Choroid plexus epithelial cell (primary cell): ENCODE data around the gene CYTH1.

Experiments used
- DNase-seq: peaks from one replicate; pipeline ENCODE4 v3.0.0-alpha.2; 2010; ENCODE audit warnings: low read depth
- H3K4me3 ChIP-seq: 2 replicates; pipeline ENCODE4 v1.5.1; 2011; ENCODE audit warnings: low read depth, mild to moderate bottlenecking, control low read depth, low read length, moderate library complexity
- TF ChIP-seq, protein P1 (sequence below): conservative IDR thresholded peaks from 2 replicates; pipeline ENCODE4 v1.5.1; 2011; ENCODE audit warnings: low read depth, mild to moderate bottlenecking, control low read depth, inconsistent platforms, low read length, moderate library complexity

CYTH1 gene

DNA sequence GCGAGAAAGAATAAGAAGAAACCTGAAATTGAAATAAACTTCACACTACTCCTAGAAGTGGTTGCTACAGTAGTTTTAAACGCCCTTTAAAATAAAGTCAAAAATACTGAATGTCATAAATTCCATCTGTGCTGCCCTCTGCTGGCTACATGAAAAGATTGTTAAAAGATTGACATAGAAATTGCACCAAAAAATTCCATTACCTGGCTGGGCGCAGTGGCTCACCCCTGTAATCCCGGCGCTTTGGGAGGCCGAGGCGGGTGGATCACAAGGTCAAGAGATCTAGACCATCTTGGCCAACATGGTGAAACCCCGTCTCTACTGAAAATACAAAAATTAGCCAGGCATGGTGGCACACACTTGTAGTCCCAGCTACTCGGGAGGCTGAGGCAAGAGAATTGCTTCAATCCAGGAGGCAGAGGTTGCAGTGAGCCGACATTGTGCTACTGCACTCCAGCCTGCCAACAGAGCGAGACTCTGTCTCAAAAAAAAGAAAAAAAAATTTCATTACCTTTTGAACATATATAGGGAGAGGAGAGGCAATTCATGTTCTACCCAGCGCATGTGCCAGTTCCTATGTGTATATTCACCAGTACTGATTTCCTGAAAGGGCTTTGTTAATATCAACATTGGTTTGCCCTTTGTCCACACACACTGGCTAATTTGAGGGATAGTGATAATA is 36.5 kb downstream of the CYTH1 start:
- TF ChIP-seq, protein P1, sequence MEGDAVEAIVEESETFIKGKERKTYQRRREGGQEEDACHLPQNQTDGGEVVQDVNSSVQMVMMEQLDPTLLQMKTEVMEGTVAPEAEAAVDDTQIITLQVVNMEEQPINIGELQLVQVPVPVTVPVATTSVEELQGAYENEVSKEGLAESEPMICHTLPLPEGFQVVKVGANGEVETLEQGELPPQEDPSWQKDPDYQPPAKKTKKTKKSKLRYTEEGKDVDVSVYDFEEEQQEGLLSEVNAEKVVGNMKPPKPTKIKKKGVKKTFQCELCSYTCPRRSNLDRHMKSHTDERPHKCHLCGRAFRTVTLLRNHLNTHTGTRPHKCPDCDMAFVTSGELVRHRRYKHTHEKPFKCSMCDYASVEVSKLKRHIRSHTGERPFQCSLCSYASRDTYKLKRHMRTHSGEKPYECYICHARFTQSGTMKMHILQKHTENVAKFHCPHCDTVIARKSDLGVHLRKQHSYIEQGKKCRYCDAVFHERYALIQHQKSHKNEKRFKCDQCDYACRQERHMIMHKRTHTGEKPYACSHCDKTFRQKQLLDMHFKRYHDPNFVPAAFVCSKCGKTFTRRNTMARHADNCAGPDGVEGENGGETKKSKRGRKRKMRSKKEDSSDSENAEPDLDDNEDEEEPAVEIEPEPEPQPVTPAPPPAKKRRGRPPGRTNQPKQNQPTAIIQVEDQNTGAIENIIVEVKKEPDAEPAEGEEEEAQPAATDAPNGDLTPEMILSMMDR, result peak; percentile 47
- DNase-seq, result peak; percentile 72
- no peak overlapping the region for H3K4me3 ChIP-seq

DNA sequence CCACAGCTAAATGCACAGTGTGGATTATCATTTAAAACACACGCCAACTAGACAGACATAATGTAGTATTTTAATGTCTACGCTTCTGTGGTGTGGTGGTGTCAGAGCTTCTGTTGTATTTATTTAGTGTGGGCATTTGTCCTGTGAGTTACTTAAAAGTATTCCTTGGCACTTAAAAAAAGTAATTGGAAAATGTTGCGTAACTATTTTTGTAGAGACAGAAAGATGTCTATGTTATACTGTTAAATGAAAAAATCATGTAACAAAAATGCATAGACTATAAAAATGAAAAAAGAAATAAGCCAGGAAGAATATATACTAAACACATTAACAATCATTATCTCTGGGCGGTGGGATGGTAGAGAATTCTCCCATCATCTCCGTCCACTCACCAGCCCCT is 39.2 kb downstream of the CYTH1 start:
- TF ChIP-seq, protein P1, result no peak
- DNase-seq, result no peak
- H3K4me3 ChIP-seq, result no peak overlapping the region

DNA sequence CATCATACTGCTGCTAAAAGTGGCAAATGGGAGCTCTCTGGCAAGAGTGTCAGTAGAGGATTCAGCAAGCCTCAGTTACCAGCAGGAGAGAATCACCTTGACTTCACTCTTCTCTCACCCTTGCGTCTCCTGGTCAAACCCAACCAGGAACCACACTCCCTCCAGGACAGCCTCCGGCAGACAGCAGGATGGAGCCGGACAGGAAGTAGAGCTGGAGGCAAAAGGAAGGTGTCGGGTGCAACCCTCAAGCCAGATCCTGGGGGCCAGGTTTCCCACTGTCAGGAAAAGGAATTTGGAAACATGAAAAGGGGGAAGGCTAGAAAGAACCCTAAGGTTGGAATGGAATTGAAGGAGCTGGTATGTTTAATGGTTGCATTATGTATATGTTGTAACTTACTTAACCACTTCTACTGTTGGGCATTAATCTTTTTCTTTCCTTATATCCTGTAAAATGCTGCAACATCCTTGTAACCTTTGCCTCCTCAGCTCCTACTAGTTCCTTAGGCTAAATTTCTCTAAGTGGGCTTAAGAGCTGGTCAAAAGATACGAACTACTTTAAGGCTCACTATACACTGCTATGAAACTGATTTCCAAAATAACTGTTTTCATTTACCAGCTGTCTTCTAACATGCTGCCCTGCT is 40.3 kb downstream of the CYTH1 start:
- H3K4me3 ChIP-seq, result no peak overlapping the region
- TF ChIP-seq, protein P1, result no peak

DNA sequence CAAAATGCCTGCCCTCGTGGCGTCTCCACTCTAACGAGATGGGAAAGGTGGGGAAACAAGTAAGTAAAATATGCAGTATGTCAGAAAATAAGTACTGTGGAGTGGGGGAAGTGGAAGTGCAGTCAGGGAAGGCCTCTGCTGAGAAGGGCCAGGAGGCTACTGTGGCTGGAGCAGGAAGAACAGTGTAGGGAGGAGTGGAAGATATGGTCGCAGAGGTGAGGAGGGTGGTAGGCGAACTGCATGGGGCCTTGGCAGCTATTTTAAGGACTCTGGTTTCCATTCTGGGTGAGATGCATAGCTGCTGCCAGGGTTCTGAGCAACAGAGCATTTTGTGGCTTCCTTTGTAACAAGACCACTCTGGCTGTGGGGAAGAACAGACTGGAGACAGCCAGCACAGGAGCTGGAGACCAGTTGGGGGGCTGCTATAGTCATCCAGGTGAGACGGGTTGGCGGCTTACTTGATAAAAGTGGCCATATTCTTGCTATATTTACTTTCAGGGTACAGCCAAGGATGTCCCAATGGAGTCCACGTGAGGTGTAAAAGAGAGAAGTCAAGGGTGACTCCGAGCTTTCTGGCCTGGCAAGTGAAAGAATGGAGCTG is 42.6 kb downstream of the CYTH1 start:
- TF ChIP-seq, protein P1, result no peak
- DNase-seq, result no peak
- no peak overlapping the region for H3K4me3 ChIP-seq

More for the DNA sequence above, 40.3 kb downstream of the CYTH1 start:
- DNase-seq, result no peak

DNA sequence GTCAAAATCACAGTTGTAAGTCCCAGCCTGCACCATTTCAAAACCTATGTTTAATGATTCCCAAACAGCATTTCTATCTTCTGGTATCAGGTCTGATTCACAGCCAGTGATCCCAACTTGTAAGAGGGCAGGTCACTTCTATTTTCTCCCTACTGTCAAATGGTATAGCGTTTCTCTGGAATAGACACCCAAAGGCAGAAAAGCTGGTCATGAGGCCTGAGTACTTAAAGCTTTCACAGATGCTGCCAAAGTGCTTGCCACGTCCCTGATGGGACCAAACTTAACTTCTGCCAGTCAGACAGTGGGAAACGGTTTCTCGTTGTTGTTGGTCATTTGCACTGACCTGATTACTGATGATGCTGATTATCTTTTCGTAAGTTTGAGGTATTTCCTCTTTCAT is 43.4 kb downstream of the CYTH1 start:
- H3K4me3 ChIP-seq, result no peak overlapping the region
- DNase-seq, result no peak
- TF ChIP-seq, protein P1, result no peak

DNA sequence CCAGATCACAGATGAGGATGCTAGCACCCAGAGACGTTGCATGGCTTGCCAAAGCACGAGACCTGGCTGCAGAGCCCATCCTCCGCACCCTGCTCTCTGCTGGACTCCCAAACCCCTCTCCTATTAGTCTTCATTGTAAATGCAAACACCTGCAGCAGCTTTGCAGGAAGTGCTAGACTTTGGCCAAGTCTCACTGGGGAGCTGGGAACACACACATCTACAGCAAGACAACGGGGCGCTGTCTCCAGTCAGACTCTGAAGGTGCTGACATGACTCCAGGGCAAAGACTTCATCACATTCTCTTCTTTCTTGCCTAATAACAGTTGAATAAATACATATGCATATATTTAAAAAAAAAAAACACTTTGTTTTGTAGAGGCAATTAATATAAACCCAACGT is 43.8 kb downstream of the CYTH1 start:
- TF ChIP-seq, protein P1, result no peak
- DNase-seq, result no peak
- no peak overlapping the region for H3K4me3 ChIP-seq
